ENCODE data around the gene ARFRP1. TPM values are rescaled to one million over a fixed set of nuclear protein-coding genes. Genes with fewer than 3 reads are reported as not detected.

The ARFRP1 gene
- total and polyA plus RNA-seq, 2 of the 13 experiments (the other 11 are each of a cell fraction or from before 2014, with no cell fraction given), result 32.0 to 51.1 TPM

DNA sequence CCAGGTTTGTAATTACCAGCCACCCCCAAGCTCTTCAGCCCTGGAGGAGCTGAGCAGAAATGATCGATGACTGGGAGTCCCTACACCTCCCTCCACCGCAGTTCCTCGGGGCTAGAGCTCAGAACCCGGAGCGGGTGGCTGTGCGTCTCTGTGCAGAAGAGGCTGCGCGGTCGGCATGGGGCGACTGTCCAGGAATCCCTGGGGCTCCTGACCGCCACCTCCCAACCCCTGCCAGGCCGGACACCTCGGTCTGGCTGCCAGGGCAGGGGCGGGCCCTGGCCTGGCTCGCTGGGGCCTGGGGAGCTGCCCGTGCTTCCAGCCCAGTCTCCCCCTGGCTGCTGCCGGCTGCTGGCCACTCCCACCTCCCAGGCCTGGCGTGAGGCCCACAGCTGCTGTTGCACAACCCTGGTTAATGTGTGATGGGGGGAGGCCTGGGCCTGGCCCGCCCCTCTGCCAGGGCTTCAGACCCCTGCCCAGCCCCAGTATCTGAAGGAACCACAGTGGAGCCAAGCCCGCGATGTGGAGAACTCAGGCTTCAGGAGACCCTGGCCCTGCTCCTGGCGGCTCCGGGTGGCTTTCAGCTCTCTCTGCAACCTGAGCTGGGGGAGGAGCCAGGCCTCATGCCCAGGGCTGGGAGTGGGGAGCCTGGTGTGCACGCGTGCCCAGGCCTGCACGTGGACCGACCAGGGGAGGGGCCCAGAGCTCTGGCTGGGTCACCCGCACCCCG, 33.0 kb upstream of the ARFRP1 start (continued):
- TF ChIP-seq ZSCAN30 (CRISPR knock-in tag; IDR thresholded peaks at IDR 0.05) (peak; percentile 99), FOXM1 (CRISPR knock-in tag; IDR thresholded peaks at IDR 0.05) (peak; percentile 14; the same call in 1 of the 2 replicates), GTF2F1 (IDR thresholded peaks at IDR 0.05; ENCODE audit: low read length) (no peak; the same call in 1 of the 2 replicates), TBP (CRISPR knock-in tag; IDR thresholded peaks at IDR 0.05) (no peak; the same call in 1 of the 2 replicates), ZNF644 (CRISPR knock-in tag; IDR thresholded peaks at IDR 0.05; ENCODE audit: low read depth) (peak; percentile 27; the same call in 1 of the 2 replicates), XRCC5 (optimal IDR thresholded peaks at IDR 0.05; ENCODE audit: low read length) (peak; percentile 97), CBX2 (IDR thresholded peaks at IDR 0.05; ENCODE audit: low read depth, low read length) (no peak), CBX2 (CRISPR knock-in tag; IDR thresholded peaks at IDR 0.05; ENCODE audit: low read depth) (peak; percentile 91), ZMYM4 (CRISPR knock-in tag; IDR thresholded peaks at IDR 0.05) (peak; percentile 73), SMYD3 (CRISPR knock-in tag; IDR thresholded peaks at IDR 0.05) (no peak), ZSCAN12 (CRISPR knock-in tag; IDR thresholded peaks at IDR 0.05) (peak; percentile 95), SRSF1 (optimal IDR thresholded peaks at IDR 0.05; ENCODE audit: low read depth, low read length) (peak; percentile 75), SMAD3 (CRISPR knock-in tag; IDR thresholded peaks at IDR 0.05) (peak; percentile 95), NR2F2 (IDR thresholded peaks at IDR 0.05; ENCODE audit: borderline replicate concordance, low read depth) (0 out of 2 replicates have a peak, but pooled peaks have one; percentile 32), FOXP1 (IDR thresholded peaks at IDR 0.05) (no peak), FOXP1 (CRISPR knock-in tag; IDR thresholded peaks at IDR 0.05) (peak; percentile 69), POLR2A (IDR thresholded peaks at IDR 0.05; ENCODE audit: insufficient read depth in 1 of 2, low read depth in 2 of 2, low read length in 2 of 2) (peak in 1 of 2 experiments; percentile 84; a peak in 2 of 4 replicates), ZFP90 (CRISPR knock-in tag; IDR thresholded peaks at IDR 0.05; ENCODE audit: borderline replicate concordance) (peak; percentile 99)
- TF ChIP-seq, protein P1, sequence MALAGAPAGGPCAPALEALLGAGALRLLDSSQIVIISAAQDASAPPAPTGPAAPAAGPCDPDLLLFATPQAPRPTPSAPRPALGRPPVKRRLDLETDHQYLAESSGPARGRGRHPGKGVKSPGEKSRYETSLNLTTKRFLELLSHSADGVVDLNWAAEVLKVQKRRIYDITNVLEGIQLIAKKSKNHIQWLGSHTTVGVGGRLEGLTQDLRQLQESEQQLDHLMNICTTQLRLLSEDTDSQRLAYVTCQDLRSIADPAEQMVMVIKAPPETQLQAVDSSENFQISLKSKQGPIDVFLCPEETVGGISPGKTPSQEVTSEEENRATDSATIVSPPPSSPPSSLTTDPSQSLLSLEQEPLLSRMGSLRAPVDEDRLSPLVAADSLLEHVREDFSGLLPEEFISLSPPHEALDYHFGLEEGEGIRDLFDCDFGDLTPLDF (CRISPR knock-in tag; IDR thresholded peaks at IDR 0.05), result peak; percentile 81
- TF ChIP-seq, protein P2, sequence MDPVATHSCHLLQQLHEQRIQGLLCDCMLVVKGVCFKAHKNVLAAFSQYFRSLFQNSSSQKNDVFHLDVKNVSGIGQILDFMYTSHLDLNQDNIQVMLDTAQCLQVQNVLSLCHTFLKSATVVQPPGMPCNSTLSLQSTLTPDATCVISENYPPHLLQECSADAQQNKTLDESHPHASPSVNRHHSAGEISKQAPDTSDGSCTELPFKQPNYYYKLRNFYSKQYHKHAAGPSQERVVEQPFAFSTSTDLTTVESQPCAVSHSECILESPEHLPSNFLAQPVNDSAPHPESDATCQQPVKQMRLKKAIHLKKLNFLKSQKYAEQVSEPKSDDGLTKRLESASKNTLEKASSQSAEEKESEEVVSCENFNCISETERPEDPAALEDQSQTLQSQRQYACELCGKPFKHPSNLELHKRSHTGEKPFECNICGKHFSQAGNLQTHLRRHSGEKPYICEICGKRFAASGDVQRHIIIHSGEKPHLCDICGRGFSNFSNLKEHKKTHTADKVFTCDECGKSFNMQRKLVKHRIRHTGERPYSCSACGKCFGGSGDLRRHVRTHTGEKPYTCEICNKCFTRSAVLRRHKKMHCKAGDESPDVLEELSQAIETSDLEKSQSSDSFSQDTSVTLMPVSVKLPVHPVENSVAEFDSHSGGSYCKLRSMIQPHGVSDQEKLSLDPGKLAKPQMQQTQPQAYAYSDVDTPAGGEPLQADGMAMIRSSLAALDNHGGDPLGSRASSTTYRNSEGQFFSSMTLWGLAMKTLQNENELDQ (CRISPR knock-in tag; IDR thresholded peaks at IDR 0.05; ENCODE audit: borderline replicate concordance), result peak; percentile 90; the same call in 1 of the 2 replicates
- TF ChIP-seq, protein P3, sequence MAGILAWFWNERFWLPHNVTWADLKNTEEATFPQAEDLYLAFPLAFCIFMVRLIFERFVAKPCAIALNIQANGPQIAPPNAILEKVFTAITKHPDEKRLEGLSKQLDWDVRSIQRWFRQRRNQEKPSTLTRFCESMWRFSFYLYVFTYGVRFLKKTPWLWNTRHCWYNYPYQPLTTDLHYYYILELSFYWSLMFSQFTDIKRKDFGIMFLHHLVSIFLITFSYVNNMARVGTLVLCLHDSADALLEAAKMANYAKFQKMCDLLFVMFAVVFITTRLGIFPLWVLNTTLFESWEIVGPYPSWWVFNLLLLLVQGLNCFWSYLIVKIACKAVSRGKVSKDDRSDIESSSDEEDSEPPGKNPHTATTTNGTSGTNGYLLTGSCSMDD (CRISPR knock-in tag; IDR thresholded peaks at IDR 0.05), result peak; percentile 77; the same call in 1 of the 2 replicates
- TF ChIP-seq, protein P4, sequence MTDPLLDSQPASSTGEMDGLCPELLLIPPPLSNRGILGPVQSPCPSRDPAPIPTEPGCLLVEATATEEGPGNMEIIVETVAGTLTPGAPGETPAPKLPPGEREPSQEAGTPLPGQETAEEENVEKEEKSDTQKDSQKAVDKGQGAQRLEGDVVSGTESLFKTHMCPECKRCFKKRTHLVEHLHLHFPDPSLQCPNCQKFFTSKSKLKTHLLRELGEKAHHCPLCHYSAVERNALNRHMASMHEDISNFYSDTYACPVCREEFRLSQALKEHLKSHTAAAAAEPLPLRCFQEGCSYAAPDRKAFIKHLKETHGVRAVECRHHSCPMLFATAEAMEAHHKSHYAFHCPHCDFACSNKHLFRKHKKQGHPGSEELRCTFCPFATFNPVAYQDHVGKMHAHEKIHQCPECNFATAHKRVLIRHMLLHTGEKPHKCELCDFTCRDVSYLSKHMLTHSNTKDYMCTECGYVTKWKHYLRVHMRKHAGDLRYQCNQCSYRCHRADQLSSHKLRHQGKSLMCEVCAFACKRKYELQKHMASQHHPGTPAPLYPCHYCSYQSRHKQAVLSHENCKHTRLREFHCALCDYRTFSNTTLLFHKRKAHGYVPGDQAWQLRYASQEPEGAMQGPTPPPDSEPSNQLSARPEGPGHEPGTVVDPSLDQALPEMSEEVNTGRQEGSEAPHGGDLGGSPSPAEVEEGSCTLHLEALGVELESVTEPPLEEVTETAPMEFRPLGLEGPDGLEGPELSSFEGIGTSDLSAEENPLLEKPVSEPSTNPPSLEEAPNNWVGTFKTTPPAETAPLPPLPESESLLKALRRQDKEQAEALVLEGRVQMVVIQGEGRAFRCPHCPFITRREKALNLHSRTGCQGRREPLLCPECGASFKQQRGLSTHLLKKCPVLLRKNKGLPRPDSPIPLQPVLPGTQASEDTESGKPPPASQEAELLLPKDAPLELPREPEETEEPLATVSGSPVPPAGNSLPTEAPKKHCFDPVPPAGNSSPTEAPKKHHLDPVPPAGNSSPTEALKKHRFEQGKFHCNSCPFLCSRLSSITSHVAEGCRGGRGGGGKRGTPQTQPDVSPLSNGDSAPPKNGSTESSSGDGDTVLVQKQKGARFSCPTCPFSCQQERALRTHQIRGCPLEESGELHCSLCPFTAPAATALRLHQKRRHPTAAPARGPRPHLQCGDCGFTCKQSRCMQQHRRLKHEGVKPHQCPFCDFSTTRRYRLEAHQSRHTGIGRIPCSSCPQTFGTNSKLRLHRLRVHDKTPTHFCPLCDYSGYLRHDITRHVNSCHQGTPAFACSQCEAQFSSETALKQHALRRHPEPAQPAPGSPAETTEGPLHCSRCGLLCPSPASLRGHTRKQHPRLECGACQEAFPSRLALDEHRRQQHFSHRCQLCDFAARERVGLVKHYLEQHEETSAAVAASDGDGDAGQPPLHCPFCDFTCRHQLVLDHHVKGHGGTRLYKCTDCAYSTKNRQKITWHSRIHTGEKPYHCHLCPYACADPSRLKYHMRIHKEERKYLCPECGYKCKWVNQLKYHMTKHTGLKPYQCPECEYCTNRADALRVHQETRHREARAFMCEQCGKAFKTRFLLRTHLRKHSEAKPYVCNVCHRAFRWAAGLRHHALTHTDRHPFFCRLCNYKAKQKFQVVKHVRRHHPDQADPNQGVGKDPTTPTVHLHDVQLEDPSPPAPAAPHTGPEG (CRISPR knock-in tag; IDR thresholded peaks at IDR 0.05), result peak; percentile 91; the same call in 1 of the 2 replicates
